ENCODE results near the gene ADH4.
"Not testable (repeated sequence)": the region's sequence is repeated elsewhere in the genome, so short reads cannot be mapped to it uniquely, and the experiment has no call there.

ADH4 gene

GRCh38 chr4:99102634-99103033 lies 41.5 kb downstream of the ADH4 start:
- TF ChIP-seq CTCF (IDR thresholded peaks at IDR 0.05; ENCODE audit: low read depth, low read length, missing control alignments) = no peak
- no peak for DNase-seq (ENCODE audit: low read depth)
- in situ Hi-C loops (cut with HindIII; ENCODE audit: low sequenced_read_pairs) = no loop called here
- H3K4me3 ChIP-seq (ENCODE audit: low read depth, low read length) = no peak overlapping the region

- no peak for DNase-seq (ENCODE audit: low read depth)
- no peak for TF ChIP-seq CTCF (IDR thresholded peaks at IDR 0.05; ENCODE audit: low read depth, low read length, missing control alignments)
- in situ Hi-C loops (cut with HindIII; ENCODE audit: low sequenced_read_pairs) = no loop called here
- no peak overlapping the region for H3K4me3 ChIP-seq (ENCODE audit: low read depth, low read length)
Observed at GRCh38 chr4:99100876-99101275, 43.2 kb downstream of the ADH4 start.

- DNase-seq (ENCODE audit: low read depth); H3K4me3 ChIP-seq (ENCODE audit: low read depth, low read length); in situ Hi-C loops (cut with HindIII; ENCODE audit: low sequenced_read_pairs): not testable (repeated sequence)
Observed at GRCh38 chr4:99099814-99100213, 44.3 kb downstream of the ADH4 start.

GRCh38 chr4:99099311-99099710 lies 44.8 kb downstream of the ADH4 start:
- no peak for DNase-seq (ENCODE audit: low read depth)
- TF ChIP-seq CTCF (IDR thresholded peaks at IDR 0.05; ENCODE audit: low read depth, low read length, missing control alignments) = no peak
- in situ Hi-C loops (cut with HindIII; ENCODE audit: low sequenced_read_pairs) = no loop called here
- no peak overlapping the region for H3K4me3 ChIP-seq (ENCODE audit: low read depth, low read length)

- in situ Hi-C loops (cut with HindIII; ENCODE audit: low sequenced_read_pairs); DNase-seq (ENCODE audit: low read depth); H3K4me3 ChIP-seq (ENCODE audit: low read depth, low read length): not testable (repeated sequence)
Observed at GRCh38 chr4:99091841-99092240, 52.3 kb downstream of the ADH4 start.

GRCh38 chr4:99091216-99091575 lies 52.9 kb downstream of the ADH4 start:
- DNase-seq (ENCODE audit: low read depth) = no peak
- TF ChIP-seq CTCF (IDR thresholded peaks at IDR 0.05; ENCODE audit: low read depth, low read length, missing control alignments) = no peak
- H3K4me3 ChIP-seq (ENCODE audit: low read depth, low read length) = peak overlapping the region; percentile 8
- in situ Hi-C loops (cut with HindIII; ENCODE audit: low sequenced_read_pairs) = no loop called here

GRCh38 chr4:99090481-99091215 lies 53.4 kb downstream of the ADH4 start:
- no peak for DNase-seq (ENCODE audit: low read depth)
- H3K4me3 ChIP-seq (ENCODE audit: low read depth, low read length) = peak overlapping the region; percentile 8
- TF ChIP-seq CTCF (IDR thresholded peaks at IDR 0.05; ENCODE audit: low read depth, low read length, missing control alignments) = no peak
- in situ Hi-C loops (cut with HindIII; ENCODE audit: low sequenced_read_pairs) = no loop called here

Data from astrocyte of the cerebellum (primary cell).